ENCODE data around the gene AGR3.

AGR3 gene

GRCh38 chr7:16881844-16882243 lies at the start of gene AGR3:
Gene AGR3, minus strand, starts transcription at chr7:16881983. Its CDS starts 3,365 bp downstream, at chr7:16878618.
- in situ Hi-C loops (cut with HindIII; ENCODE audit: low sequenced_read_pairs), result no loop called here

DNA sequence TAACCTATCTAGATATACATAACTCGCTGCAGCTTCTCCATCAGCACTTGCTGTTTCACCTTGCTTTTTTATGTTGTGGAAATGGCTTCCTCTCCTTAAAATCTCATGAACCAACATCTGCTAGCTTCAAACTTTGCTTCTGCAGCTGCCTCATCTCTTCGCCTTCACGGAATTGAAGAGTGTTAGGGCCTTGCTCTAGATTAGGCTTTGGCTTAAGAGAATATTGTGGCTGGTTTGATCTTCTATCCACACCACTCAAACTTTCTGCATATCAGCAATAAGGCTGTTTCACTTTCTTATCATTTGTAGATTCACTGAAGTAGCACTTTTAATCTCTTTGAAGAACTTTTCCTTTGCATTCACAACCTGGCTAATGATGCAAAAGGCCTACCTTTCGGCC lies 49.2 kb upstream of the AGR3 start:
- in situ Hi-C loops (cut with HindIII; ENCODE audit: low sequenced_read_pairs), result no loop called here

DNA sequence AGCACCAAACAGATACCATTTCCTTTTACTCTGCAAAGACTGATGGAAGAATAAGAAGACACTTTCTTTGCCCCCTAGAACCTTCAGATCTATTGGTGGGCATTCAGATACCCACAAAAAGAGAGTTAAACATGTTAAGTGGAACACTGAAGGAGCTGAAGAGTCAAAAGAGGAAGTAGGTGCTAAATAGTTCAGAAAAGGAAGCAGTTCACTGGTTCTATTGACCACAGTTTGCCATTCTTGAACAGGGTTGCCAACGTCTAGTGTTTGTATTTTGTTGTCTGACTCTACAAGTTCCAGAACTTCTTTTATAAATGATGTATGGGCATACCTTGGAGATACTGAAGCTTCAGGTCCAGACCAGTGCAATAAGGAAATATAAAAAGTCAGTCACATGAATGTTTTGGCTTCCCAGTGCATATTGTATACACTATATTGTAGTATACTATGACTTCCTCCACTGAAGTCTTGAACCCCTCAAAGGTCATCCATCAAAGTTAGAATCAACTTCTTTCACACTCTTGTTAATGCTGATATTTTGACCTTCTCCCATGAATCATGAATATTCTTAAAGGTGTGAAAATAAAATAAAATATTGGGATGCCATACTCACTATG lies 47.5 kb upstream of the AGR3 start:
- in situ Hi-C loops (cut with HindIII; ENCODE audit: low sequenced_read_pairs), result no loop called here

DNA sequence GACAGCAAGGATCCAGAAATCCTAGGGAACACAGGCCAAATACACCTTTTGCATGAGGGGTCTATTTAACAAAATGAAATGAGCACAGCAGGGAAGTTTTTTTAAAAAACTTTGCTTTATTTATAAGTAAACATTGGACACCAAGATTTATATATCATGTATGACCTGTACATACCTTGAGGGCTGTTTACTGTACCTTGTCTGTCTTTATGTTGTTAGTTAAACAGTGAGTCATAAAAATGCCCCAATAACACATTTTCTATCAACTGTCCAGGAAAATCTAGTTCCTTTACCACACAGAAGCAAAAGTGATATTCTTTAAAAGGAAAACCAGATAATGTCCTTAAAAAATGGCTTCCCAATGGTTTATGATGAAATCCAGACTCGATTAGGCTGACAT lies 45.1 kb upstream of the AGR3 start:
- in situ Hi-C loops (cut with HindIII; ENCODE audit: low sequenced_read_pairs), result no loop called here

GRCh38 chr7:16926283-16926682 lies 44.5 kb upstream of the AGR3 start:
- in situ Hi-C loops (cut with HindIII; ENCODE audit: low sequenced_read_pairs), result no loop called here

DNA sequence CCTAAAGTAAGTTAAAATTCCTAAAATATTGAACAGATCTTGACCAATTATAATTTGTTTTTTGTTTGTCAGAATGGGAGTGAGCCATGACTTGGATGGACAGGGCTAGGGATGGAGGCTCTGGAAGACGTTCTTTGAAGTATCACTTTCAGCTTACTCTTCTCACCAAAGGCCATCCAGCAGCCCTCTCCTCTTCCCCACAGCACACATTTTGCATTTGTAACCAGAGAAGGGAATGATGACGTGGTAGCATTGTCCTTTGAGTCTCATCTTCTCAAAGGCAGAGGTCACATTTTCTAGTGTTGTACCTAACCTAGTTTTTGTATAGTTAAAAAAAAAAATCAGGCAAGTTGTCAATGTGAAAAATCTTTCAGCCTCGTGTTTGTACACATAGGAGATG lies 43.8 kb upstream of the AGR3 start:
- in situ Hi-C loops (cut with HindIII; ENCODE audit: low sequenced_read_pairs), result no loop called here

DNA sequence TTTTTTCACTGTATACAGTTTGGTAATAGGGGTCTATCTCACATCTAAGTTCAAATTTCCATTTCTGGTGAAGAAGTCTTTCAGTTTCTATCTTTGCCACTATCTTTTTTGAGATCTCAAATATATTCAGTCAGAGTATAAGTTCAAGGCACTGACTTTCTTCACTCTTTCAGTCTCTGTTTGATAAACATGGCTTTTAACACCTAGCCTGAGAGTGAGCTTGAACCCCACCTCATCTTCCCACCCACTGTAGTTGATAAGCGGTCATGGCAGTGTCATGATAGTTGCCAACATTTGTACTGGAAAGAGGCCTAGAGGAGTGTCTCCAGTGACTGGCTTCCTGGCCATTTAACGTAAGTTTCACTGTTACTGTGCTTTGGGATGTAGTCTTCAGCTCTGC lies 41.2 kb upstream of the AGR3 start:
- in situ Hi-C loops (cut with HindIII; ENCODE audit: low sequenced_read_pairs), result no loop called here

DNA sequence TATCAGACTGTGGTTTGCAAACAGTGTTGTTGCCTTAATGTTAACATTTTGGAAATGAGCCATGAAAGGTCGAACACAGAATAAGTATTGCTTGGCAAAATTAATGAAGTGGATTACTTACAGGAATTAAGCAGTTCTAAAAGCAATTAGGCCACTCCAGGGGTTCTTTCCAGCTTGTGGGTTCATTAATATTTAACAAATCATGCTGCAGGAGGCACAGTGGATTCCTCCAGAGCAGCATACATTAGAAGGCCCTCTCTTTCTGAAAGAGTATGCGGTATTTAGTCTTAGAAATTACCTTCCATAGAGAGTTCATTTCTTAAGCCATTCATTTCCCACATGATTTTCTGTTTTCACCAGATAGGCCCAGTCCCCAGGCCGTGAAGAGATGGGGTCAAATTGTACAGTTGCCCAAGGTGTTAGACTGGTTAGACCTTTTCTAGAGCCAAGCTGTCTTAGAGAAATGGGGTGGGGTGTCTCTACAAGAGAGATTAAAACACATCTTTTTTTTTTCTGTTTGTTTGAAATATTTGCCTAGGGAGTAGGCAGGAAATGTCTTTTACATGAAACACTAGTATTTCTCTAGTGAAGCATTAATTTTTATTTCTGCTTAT lies 40.0 kb upstream of the AGR3 start:
- in situ Hi-C loops (cut with HindIII; ENCODE audit: low sequenced_read_pairs), result no loop called here

DNA sequence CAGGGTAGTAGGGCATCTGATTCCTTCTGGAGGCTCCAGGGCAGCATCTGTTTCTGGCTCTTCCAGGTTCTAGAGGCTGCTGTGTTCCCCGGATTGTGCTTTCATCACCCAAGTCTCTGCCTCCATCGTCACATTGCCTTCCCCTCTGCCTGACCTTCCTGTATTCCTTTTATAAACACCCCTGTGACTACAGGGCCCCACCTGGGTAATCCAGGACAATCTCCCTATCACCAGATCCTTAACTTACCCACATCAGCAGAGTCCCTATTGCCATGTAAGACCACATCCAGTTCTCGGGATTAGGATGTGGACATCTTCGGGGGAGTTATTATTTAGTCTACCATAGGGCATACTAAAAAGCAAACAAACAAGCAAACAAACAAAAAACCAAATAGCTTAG lies 39.4 kb upstream of the AGR3 start:
- in situ Hi-C loops (cut with HindIII; ENCODE audit: low sequenced_read_pairs), result no loop called here

GRCh38 chr7:16919440-16919839 lies 37.7 kb upstream of the AGR3 start:
- in situ Hi-C loops (cut with HindIII; ENCODE audit: low sequenced_read_pairs), result no loop called here

DNA sequence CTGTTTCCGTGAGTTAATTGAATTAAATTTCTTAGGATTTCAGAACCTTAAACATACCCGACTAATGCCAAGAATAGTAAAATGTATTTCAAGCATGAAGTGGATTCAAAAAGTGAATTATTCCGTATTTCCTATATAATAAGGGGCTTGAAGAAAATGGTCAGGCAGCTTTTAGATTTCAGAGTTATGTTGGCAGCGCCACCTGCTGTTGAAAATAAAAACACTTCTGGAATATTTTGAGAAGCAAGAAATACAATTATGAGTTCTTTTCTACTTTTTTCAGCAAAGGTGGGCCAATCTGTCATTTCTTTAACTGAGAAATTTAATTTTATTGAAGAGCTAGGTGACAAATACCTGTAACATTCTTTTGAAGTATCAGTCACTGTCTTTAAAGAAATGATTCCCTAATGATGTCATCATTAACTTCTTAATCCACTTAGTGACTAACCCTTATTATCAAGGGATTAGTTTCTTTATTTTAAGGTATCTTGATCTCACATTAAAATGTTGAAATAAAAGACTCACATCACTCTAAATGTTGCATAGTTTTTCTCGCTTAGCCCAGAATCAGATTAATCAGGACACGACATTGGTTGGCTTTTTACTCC lies 36.6 kb upstream of the AGR3 start:
- in situ Hi-C loops (cut with HindIII; ENCODE audit: low sequenced_read_pairs), result no loop called here

DNA sequence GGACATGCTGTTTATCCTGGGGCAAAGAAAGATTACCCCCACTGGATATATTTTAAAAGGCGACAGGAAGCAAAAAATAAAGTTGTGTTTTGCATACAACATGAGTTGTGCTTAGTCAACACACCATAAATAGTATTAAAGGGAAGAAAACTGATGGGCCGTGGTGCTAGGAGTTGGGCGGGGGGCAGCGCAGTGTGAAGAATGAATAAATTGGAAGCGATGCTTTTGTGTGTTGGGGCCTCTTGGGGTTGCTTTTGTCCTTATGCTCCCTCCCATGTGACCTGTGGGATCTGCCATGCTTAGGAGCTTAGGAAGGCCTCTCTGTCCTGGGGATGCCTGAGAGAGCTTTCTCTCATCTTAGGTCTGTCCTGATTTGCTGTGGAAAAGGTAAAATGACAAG lies 35.0 kb upstream of the AGR3 start:
- in situ Hi-C loops (cut with HindIII; ENCODE audit: low sequenced_read_pairs), result no loop called here

- in situ Hi-C loops (cut with HindIII; ENCODE audit: low sequenced_read_pairs), result no loop called here
These were observed 34.4 kb upstream of the AGR3 start for GRCh38 chr7:16916105-16916639.

DNA sequence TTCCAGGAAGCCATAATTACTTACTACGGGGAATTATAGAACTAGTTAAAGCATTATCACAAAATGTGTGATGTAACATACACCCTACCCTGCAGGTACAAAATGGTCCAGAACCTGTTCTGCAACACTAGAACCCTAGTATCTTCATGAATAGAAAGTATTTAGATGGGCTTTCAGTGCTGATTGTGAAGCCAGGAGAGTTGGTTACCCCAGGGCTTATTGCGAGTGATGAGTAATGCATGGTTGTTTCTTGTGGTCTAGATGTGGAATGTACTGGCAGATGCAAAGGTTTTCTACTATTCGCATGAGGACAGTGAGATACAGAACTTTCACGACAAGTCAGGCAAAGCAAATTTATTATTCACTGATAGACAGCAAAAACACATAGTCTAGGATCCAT lies 33.6 kb upstream of the AGR3 start:
- in situ Hi-C loops (cut with HindIII; ENCODE audit: low sequenced_read_pairs), result no loop called here

DNA sequence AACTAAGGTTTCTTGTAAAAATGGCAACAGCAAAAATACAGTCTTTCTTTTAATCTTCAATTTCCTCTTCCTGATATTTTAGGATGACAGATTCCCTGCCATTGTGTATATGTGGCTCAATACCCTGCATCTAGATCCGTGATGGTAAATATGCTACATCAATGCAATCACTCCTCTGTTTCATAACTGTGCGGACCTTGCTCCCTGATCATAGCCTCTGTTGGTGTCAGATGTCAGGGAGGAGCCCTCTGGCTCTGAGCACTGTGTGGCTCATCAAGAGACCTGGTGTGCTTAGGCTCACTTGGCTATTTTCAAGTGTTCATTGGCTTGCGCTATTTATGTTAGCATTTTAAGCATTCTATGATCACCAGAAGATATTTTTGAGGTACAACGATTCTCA lies 33.0 kb upstream of the AGR3 start:
- in situ Hi-C loops (cut with HindIII; ENCODE audit: low sequenced_read_pairs), result no loop called here

GRCh38 chr7:16913643-16914042 lies 31.9 kb upstream of the AGR3 start:
- in situ Hi-C loops (cut with HindIII; ENCODE audit: low sequenced_read_pairs), result no loop called here

- in situ Hi-C loops (cut with HindIII; ENCODE audit: low sequenced_read_pairs), result no loop called here
These were observed 30.8 kb upstream of the AGR3 start for GRCh38 chr7:16912540-16912939.

- in situ Hi-C loops (cut with HindIII; ENCODE audit: low sequenced_read_pairs), result no loop called here
These were observed 26.8 kb upstream of the AGR3 start for GRCh38 chr7:16908561-16908960.

- in situ Hi-C loops (cut with HindIII; ENCODE audit: low sequenced_read_pairs), result no loop called here
These were observed 23.7 kb upstream of the AGR3 start for GRCh38 chr7:16905300-16906044.

GRCh38 chr7:16904076-16904475 lies 22.3 kb upstream of the AGR3 start:
- in situ Hi-C loops (cut with HindIII; ENCODE audit: low sequenced_read_pairs), result no loop called here

GRCh38 chr7:16900209-16900768 lies 18.5 kb upstream of the AGR3 start:
- in situ Hi-C loops (cut with HindIII; ENCODE audit: low sequenced_read_pairs), result no loop called here

Data from endothelial cell of hepatic sinusoid (primary cell).